Gastroesophageal sphincter (tissue), 4 donors: ENCODE results near the gene CCSER2. TPM values are rescaled to one million over a fixed set of nuclear protein-coding genes. Genes with fewer than 3 reads are reported as not detected.

Experiments used
- ATAC-seq: fragments of 150-250 bp; one replicate; pipeline ENCODE4 v1.9.1; 2016; ENCODE audit warnings: mild to moderate bottlenecking, moderate library complexity
- H3K27ac ChIP-seq, 4 donors: fragments of 200-600 bp; sonication (generic) in 3 of 4; 1 replicate in 3 of 4; 2 replicates in 1 of 4; pipeline ENCODE4 v1.5.1; 2016 to 2019
- H3K27me3 ChIP-seq: fragments of 200-600 bp; sonication (generic); one replicate; pipeline ENCODE4 v1.5.1; 2019
- H3K36me3 ChIP-seq, 2 donors: fragments of 200-600 bp; sonication (generic); one replicate each; pipeline ENCODE4 v1.5.1; 2019; ENCODE audit warnings: control low read depth in 1 of 2
- H3K4me1 ChIP-seq, 3 donors: fragments of 200-600 bp; sonication (generic); 1 replicate in 2 of 3; 2 replicates in 1 of 3; pipeline ENCODE4 v1.5.1; 2016 to 2019; ENCODE audit warnings: control low read depth in 2 of 3
- H3K4me3 ChIP-seq, 2 donors: fragments of 200-600 bp; sonication (generic); one replicate each; pipeline ENCODE4 v1.5.1; 2019; ENCODE audit warnings: mild to moderate bottlenecking in 1 of 2, moderate library complexity in 1 of 2
- H3K9me3 ChIP-seq, 3 donors: fragments of 200-600 bp; sonication (generic); one replicate each; pipeline ENCODE4 v1.5.1; 2017 to 2019; ENCODE audit warnings: control low read depth in 2 of 3
- CTCF ChIP-seq, 4 experiments: fragments of 200-600 bp in 2 of 4; fragments of 450-650 bp in 2 of 4; sonication (generic) in 1 of 4; IDR thresholded peaks; one replicate each; pipeline ENCODE4 v1.5.1; 2017 to 2019; ENCODE audit warnings: antibody characterized with exemption in 4 of 4, mild to moderate bottlenecking in 2 of 4, moderate library complexity in 2 of 4
- EP300 ChIP-seq: sonication (generic); formaldehyde crosslinking; IDR thresholded peaks from one replicate; pipeline ENCODE4 v1.6.1; 2017; ENCODE audit warnings: antibody characterized with exemption, mild to moderate bottlenecking
- POLR2A ChIP-seq, 2 donors: fragments of 450-650 bp; IDR thresholded peaks; one replicate each; pipeline ENCODE4 v1.6.1; 2017; ENCODE audit warnings: antibody characterized with exemption in 2 of 2, mild to moderate bottlenecking in 2 of 2, moderate library complexity in 1 of 2
- POLR2AphosphoS5 ChIP-seq: sonication (generic); formaldehyde crosslinking; IDR thresholded peaks from one replicate; pipeline ENCODE4 v1.6.1; 2017; ENCODE audit warnings: antibody characterized with exemption
- WGBS, 2 donors: methylation state at CpG; one replicate each; pipeline ENCODE4 v1.1.5; 2018; ENCODE audit warnings: low coverage in 1 of 2; 5-methylcytosine and 5-hydroxymethylcytosine counted together
- total RNA-seq, 4 donors: library from RNA; depleted of rRNA; stranded (reverse); fragments of >200 nt; gene quantifications; one replicate each; pipeline ENCODE4 v1.1.0, GENCODE V29; 2016

The CCSER2 gene
- total RNA-seq, 4 donors from 2014 or later: 64.5 to 93.5 (median 83.3) TPM

DNA sequence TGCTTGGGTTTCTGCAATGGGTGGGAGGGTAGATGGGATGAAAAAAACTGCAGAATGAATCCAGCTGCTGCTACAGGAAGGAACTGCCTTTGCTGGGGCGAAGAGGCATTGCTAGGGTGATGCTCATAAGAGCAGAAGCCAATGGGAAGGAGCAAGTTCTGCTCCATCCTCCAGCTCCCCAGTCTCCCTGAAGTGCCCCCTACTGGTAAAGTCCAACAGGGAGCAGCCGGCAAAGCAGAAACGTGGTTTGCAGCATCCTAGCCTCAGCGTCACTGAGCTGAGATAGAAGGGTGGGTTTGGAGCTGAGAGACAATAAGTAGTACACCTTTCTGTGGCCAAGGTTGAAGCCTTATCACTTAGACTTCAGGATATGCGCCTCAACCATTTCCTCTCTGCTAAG lies 220.5 kb downstream of the CCSER2 start:
- Histone ChIP-seq H3K4me3 (no peak overlapping the region), H3K27me3 (peaks cover 38% of the 10 kb centered on the region), H3K36me3 (no peaks in the 10 kb centered on the region), H3K4me1 (no peaks in the 10 kb centered on the region), H3K9me3 (no peaks in the 10 kb centered on the region), H3K27ac (no peak overlapping the region)
- WGBS, 2 donors: 51% methylated on average over 3 of the region's 5 CpGs; no CpG with 5 or more reads in 1 of the 2 donors
- no peak for ATAC-seq
- no peak for TF ChIP-seq EP300
- no peak for TF ChIP-seq CTCF (IDR thresholded peaks at IDR 0.05)
- TF ChIP-seq POLR2AphosphoS5: no peak
- no peak for TF ChIP-seq POLR2A (IDR thresholded peaks at IDR 0.05)

DNA sequence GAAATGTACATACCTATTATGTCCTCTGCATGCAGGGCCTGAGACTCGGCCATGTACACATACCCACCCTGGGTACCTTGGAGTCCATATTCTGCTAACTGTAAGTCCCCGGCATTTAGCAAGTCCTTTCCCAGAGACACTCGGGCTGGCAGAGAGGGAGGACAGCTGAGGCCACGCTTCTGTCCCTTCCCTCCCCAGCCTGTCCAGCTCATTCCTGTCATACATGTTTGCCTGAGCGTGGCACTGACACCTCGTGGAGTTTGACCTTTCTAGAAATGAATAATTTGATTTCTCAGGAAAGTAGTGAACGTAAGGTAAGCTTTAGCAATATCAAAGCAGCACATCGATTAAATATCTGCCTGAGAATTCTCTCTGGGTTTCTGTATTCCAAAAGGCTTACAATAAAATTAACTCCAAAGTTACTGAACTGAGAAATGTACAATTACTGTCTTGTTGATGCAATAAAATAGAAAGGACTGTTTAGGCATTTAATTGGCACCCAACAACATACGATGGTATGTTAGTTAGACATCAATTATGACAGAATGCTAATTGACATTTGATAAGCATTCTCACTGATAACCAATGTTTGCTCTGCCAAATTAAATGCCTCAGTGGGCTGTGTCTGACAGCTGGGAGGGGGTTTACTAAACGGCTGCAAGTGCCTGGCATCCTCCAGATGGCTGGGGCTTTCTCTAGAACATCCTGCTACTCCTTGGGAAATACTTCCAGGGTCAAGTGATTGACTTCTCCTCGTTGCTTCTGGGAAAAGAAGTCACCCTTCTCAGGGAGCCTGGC lies 221.2 kb downstream of the CCSER2 start:
- Histone ChIP-seq H3K9me3 (no peaks in the 10 kb centered on the region), H3K4me1 (no peaks in the 10 kb centered on the region), H3K36me3 (no peaks in the 10 kb centered on the region), H3K27ac (no peak overlapping the region), H3K27me3 (peaks cover 38% of the 10 kb centered on the region), H3K4me3 (no peak overlapping the region)
- no peak for TF ChIP-seq POLR2AphosphoS5
- no peak for TF ChIP-seq EP300
- no peak for TF ChIP-seq CTCF (IDR thresholded peaks at IDR 0.05)
- TF ChIP-seq POLR2A (IDR thresholded peaks at IDR 0.05): no peak
- WGBS, 2 donors: 37% methylated on average over 10 to 11 of the region's 11 CpGs
- no peak for ATAC-seq

GRCh38 chr10:84550756-84551436 lies 222.5 kb downstream of the CCSER2 start:
- 86% methylated on average over 3 to 5 of the region's 5 CpGs for WGBS, 2 donors
- peaks cover 38% of the 10 kb centered on the region for H3K27me3 ChIP-seq
- no peaks in the 10 kb centered on the region for H3K4me1 ChIP-seq
- no peak overlapping the region for H3K4me3 ChIP-seq
- TF ChIP-seq POLR2AphosphoS5: no peak
- no peak for TF ChIP-seq EP300
- TF ChIP-seq CTCF (IDR thresholded peaks at IDR 0.05): no peak
- TF ChIP-seq POLR2A (IDR thresholded peaks at IDR 0.05): no peak
- H3K36me3 ChIP-seq: no peaks in the 10 kb centered on the region
- ATAC-seq: no peak
- H3K27ac ChIP-seq: no peak overlapping the region
- no peaks in the 10 kb centered on the region for H3K9me3 ChIP-seq

DNA sequence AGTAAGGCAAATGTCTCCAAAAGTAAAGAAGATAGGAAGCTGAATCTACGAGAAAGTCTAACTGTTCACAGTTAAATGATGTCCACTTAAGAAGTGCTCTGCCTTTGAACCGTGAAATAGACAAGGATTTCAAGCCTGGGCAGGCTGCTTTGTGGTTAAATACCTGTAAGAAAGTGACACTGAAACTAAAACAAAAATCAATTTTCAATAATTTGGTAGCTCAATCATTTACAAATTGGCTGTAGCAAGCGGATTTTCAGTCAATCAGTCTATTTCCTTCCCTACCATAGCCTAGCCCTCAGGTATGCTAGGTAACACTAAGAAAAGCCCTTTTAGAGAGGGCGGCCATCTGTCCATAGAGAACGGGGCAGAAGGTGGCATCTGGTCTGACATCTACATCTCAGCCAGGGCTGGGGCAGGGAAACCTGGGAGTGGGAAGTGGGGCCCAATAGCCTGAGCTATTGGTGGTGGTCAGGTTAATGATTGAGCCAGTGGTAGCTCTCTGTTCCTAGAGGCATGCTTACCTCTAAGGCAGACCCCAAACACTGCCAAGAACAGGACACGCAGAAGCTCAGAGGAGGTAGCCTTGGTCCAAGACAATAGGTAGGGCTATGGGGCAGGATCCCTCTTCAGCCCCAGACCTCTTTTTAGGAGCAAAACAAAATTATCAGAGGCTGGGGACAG lies 223.2 kb downstream of the CCSER2 start:
- no peak for ATAC-seq
- H3K36me3 ChIP-seq: no peaks in the 10 kb centered on the region
- H3K9me3 ChIP-seq: no peaks in the 10 kb centered on the region
- H3K4me1 ChIP-seq: no peaks in the 10 kb centered on the region
- H3K27me3 ChIP-seq: peaks cover 31% of the 10 kb centered on the region
- WGBS, 2 donors: 80 to 84% methylated on average over 4 to 5 of the region's 6 CpGs
- no peak overlapping the region for H3K27ac ChIP-seq
- TF ChIP-seq POLR2A (IDR thresholded peaks at IDR 0.05): no peak
- no peak for TF ChIP-seq CTCF (IDR thresholded peaks at IDR 0.05)
- no peak for TF ChIP-seq POLR2AphosphoS5
- TF ChIP-seq EP300: no peak
- H3K4me3 ChIP-seq: no peak overlapping the region
